GM21576 (cell line): ENCODE measurements around the gene PCDHGA2.
"Not testable (repeated sequence)": the region's sequence is repeated elsewhere in the genome, so short reads cannot be mapped to it uniquely, and the experiment has no call there.

Source experiments
- ATAC-seq: cut with Tn5 transposase; IDR thresholded peaks from one replicate; pipeline ENCODE4 v1.9.1; 2021; ENCODE audit warnings: mild to moderate bottlenecking, moderate library complexity; ENCODE audit not compliant: unreplicated experiment

The PCDHGA2 gene

DNA sequence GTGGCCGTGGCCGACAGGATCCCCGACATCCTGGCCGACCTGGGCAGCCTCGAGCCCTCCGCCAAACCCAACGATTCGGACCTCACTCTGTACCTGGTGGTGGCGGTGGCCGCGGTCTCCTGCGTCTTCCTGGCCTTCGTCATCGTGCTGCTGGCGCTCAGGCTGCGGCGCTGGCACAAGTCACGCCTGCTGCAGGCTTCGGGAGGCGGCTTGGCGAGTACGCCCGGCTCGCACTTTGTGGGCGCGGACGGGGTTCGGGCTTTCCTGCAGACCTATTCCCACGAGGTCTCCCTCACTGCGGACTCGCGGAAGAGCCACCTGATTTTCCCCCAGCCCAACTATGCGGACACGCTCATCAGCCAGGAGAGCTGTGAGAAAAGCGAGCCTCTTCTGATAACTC, 7.5 kb downstream of the PCDHGA2 start:
- not testable (repeated sequence) for ATAC-seq

GRCh38 chr5:141349917-141350619, 11.5 kb downstream of the PCDHGA2 start, which contains the start of gene PCDHGB1:
Gene PCDHGB1, plus strand, starts transcription at chr5:141350099. Its CDS starts 162 bp downstream, at chr5:141350261.
- ATAC-seq: peak; percentile 82

- no peak for ATAC-seq
Measured at GRCh38 chr5:141351591-141351990, 13.0 kb downstream of the PCDHGA2 start.

- ATAC-seq: no peak
Measured at GRCh38 chr5:141354900-141355469, 16.4 kb downstream of the PCDHGA2 start, which contains the start of gene PCDHGA4. Gene PCDHGA4, plus strand, starts transcription at chr5:141355021. Its CDS starts 87 bp downstream, at chr5:141355108.

DNA sequence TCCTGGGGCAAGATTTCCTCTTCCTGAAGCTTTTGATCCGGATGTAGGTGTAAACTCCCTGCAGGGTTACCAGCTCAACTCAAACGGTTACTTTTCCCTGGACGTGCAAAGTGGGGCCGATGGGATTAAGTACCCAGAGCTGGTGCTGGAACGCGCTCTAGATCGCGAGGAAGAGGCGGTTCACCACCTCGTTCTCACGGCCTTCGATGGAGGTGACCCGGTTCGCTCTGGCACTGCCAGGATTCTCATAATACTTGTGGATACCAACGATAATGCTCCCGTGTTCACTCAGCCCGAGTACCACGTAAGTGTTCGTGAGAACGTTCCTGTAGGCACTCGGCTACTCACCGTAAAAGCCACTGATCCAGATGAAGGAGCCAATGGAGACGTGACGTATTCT, 17.1 kb downstream of the PCDHGA2 start:
- no peak for ATAC-seq

DNA sequence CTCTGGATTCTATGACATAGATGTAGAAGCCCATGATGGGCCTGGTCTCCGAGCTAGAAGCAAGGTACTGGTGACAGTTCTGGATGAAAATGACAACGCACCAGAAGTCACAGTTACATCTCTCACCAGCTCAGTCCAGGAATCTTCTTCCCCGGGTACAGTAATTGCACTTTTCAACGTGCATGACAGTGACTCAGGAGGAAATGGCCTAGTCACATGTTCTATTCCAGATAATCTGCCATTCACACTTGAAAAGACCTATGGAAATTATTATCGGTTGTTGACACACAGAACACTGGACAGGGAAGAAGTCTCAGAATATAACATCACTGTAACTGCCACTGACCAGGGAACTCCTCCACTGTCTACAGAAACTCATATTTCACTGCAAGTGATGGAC, 17.6 kb downstream of the PCDHGA2 start:
- no peak for ATAC-seq

- ATAC-seq: no peak
Measured at GRCh38 chr5:141356950-141357349, 18.4 kb downstream of the PCDHGA2 start.

DNA sequence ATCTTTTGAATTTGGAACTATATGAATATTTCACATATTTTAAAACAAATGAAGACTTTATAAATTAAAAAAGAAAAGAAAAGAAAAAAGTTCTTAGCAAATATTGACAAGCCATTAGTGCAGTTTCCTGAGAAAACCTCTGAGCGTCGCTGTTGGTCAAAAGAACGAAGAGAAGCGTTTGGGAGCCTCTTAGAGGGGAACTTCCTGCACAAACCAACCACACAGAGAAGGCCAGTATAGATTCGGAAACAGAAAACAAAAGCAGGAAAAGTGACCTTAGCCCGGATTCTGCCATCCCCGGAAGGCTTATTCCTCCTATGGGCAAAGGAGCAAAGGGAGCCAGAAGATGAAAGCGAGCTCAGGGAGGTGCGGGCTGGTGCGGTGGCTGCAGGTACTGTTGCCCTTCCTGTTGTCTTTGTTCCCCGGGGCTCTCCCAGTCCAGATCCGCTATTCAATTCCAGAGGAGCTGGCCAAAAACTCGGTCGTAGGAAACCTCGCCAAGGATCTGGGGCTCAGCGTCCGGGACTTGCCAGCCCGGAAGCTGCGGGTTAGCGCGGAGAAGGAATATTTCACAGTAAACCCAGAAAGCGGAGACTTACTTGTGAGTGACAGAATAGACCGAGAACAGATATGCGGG, 21.3 kb downstream of the PCDHGA2 start, which contains the start of gene PCDHGB2:
Gene PCDHGB2 (plus strand): TSS at position 205 of the 637 bp plus-strand sequence. CDS start 142 bp downstream, at position 347.
- ATAC-seq: peak; percentile 62

GRCh38 chr5:141360685-141361084, 22.1 kb downstream of the PCDHGA2 start:
- no peak for ATAC-seq

DNA sequence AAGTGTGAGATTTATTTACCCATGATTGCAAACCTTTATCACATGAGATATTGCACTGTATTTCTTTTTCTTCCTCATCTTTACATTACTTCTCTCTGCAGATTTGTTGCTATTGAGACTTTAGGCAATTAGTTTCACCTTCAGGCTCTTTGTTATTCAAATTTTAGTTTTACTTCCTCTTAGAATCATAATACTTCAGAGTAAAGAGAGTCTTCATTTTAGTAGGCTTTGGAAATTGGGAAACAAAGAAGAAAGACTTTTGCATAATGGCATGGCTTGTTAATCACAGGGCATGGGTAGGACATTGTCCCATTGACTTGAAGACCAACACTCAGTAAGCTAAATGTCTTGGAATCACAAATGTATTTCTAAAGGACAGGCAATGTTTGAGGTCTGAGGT, 24.2 kb downstream of the PCDHGA2 start:
- ATAC-seq: no peak

GRCh38 chr5:141363952-141364660, 25.5 kb downstream of the PCDHGA2 start, which contains the start of gene PCDHGA5:
Gene PCDHGA5, plus strand, starts transcription at chr5:141364162. Its CDS starts 169 bp downstream, at chr5:141364331.
- ATAC-seq: no peak

DNA sequence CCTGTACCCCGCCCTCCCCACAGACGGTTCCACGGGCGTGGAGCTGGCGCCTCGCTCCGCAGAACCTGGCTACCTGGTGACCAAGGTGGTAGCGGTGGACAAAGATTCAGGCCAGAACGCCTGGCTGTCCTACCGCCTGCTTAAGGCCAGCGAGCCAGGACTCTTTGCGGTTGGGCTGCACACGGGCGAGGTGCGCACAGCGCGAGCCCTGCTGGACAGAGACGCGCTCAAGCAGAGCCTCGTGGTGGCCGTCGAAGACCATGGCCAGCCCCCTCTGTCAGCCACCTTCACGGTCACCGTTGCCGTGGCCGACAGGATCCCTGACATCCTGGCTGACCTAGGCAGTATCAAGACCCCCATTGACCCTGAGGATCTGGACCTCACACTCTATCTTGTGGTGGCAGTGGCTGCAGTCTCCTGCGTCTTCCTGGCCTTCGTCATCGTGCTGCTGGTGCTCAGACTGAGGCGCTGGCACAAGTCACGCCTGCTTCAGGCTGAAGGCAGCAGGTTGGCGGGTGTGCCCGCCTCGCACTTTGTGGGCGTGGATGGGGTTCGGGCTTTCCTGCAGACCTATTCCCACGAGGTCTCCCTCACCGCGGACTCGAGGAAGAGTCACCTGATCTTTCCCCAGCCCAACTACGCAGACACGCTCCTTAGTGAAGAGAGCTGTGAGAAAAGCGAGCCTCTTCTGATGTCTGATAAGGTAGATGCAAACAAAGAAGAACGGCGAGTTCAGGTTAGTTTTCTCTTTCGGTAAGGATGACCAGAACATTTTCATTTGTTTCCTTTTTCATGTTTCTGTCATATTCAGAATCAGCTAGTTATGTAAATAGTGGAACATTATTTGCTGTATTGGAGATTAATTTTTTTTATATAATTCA, 27.7 kb downstream of the PCDHGA2 start:
- ATAC-seq: no peak

DNA sequence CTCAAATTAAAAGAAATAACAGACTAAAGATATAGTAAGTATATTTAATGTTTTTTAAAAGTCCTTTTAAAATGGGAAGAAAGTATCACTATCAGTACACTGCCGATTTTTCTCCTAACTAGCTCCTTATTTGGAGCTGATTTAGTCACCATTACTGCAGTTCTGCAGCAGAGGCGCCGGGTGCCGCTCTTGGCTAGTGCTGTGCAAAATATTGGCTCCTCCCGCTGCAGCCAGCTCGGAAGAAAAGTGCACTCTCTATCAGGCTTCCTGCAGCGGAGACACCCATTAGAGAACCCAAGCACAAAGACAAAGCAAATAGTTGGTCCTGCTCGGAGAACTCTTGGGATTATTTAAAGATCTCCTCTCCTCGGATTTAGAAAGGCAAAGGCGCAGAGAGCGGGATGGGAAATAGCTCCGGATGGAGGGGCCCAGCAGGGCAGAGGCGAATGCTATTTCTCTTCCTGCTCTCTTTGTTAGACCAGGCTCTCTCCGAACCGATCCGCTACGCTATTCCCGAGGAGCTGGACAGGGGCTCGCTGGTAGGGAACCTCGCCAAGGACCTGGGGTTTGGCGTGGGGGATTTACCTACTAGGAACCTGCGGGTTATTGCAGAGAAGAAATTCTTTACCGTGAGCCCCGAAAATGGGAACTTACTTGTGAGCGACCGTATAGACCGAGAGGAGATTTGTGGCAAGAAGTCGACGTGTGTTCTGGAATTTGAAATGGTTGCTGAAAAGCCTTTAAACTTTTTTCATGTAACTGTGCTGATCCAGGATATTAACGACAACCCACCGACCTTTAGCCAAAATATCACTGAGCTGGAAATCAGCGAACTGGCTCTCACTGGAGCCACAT, 31.7 kb downstream of the PCDHGA2 start, which contains the start of gene PCDHGB3:
Gene PCDHGB3 (plus strand): TSS at position 249 of the 855 bp plus-strand sequence. CDS start 153 bp downstream, at position 402.
- peak; percentile 89 for ATAC-seq

DNA sequence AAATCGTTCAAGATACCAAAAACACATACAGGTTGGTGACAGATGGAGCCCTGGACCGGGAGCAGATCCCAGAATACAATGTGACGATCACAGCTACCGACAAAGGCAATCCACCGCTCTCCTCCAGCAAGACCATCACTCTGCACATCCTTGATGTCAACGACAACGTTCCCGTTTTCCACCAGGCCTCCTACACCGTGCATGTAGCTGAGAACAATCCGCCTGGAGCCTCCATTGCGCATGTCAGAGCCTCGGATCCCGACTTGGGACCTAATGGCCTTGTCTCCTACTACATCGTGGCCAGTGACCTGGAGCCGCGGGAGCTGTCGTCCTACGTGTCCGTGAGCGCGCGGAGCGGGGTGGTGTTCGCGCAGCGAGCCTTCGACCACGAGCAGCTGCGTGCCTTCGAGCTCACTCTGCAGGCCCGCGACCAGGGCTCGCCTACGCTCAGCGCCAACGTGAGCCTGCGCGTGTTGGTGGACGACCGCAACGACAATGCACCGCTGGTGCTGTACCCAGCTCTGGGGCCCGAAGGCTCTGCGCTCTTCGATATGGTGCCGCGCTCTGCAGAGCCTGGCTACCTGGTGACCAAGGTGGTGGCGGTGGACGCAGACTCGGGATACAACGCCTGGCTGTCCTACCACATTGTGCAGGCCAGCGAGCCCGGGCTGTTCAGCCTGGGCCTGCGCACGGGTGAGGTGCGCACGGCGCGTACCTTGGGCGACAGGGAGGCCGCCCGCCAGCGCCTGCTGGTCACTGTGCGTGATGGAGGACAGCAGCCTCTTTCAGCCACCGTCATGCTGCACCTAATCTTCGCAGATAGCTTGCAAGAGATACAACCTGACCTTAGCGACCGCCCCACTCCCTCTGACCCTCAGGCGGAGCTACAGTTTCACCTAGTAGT, 33.3 kb downstream of the PCDHGA2 start:
- no peak for ATAC-seq

DNA sequence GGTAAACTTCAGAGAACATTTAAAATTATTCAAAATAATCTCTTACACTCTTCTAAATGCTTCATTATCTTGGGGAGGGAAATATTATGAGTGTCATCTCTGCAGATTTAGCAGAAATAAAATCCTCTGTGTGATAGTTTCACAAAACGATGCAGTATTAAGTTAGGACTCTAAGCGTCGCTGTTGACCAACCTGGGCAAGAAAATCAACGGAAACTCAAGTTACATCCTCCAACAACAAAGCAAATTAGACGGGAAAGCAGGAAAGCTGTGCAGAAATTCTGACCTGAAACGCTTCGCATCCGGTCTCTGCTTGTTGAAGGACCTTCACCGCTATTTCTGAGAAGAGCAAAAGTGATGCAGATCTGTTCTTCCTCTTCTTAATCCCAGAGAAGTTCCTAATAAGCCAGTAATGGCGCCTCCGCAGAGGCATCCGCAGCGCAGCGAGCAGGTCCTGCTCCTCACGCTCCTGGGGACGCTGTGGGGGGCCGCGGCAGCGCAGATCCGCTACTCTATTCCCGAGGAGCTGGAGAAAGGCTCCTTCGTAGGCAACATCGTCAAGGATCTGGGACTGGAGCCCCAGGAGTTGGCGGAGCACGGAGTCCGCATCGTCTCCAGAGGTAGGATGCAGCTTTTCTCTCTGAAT, 35.2 kb downstream of the PCDHGA2 start, which contains the start of gene PCDHGA6:
Gene PCDHGA6 (plus strand): TSS at position 219 of the 645 bp plus-strand sequence. CDS start 193 bp downstream, at position 412.
- ATAC-seq: no peak

DNA sequence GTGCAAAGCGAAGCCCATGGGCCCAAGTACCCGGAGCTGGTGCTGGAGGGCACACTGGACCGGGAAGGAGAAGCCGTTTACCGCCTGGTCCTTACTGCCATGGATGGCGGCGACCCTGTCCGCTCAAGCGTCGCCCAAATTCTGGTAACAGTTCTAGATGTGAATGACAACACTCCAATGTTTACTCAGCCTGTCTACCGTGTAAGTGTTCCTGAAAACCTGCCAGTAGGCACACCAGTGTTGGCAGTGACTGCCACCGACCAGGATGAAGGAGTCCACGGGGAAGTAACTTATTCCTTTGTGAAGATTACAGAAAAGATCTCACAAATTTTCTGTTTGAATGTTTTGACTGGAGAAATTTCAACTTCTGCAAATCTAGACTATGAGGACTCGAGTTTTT, 36.1 kb downstream of the PCDHGA2 start:
- ATAC-seq: no peak

DNA sequence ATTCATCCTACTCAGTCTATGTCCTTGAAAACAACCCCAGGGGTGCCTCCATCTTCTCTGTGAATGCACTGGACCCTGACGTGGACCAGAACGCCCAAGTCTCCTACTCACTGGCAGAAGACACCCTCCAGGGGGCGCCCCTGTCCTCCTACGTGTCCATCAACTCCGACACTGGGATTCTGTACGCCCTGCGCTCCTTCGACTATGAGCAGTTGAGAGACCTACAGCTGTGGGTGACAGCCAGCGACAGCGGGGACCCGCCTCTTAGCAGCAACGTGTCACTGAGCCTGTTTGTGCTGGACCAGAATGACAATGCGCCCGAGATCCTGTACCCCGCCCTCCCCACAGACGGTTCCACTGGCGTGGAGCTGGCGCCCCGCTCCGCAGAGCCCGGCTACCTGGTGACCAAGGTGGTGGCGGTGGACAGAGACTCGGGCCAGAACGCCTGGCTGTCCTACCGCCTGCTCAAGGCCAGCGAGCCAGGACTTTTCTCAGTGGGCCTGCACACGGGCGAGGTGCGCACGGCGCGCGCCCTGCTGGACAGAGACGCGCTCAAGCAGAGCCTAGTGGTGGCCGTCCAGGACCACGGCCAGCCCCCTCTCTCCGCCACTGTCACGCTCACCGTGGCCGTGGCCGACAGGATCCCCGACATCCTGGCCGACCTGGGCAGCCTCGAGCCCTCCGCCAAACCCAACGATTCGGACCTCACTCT, 37.0 kb downstream of the PCDHGA2 start:
- not testable (repeated sequence) for ATAC-seq
